HCT116 (cell line): ENCODE results near the gene ZCCHC2. TPM values are rescaled to one million over a fixed set of nuclear protein-coding genes. Genes with fewer than 3 reads are reported as not detected.

ENCODE experiments used
- ATAC-seq: fragments of 200-7000 bp; cut with Tn5 transposase; 2 replicates; pipeline ENCODE4 v1.9.1; 2020; ENCODE audit warnings: mild to moderate bottlenecking, moderate library complexity
- BruUV-seq: library from RNA; stranded (reverse); fragments of 400-500 nt; replicated peaks from 2 replicates; lab custom pipeline; 2021; lab: Mats Ljungman, UMichigan
- CTCF ChIA-PET: fragments of 300-600 bp; sonication (Branson Sonifier 250); formaldehyde crosslinking; loops from one replicate; lab custom pipeline; 2021; ENCODE audit warnings: antibody characterized with exemption; lab: Charles Lee
- POLR2A ChIA-PET: fragments of 300-600, 350-600 bp; sonication (Branson Sonifier 250); formaldehyde crosslinking; loops from one replicate; lab custom pipeline; 2021; ENCODE audit warnings: antibody characterized with exemption; lab: Charles Lee
- RAD21 ChIA-PET, 2 experiments: fragments of 300-600 bp; sonication (Branson Sonifier 250); formaldehyde crosslinking; loops; one replicate each; lab custom pipeline; 2023; ENCODE audit warnings: low total read pairs in 2 of 2; ENCODE audit not compliant: uncharacterized antibody in 2 of 2, unreplicated experiment in 2 of 2, low non-redundant PET in 1 of 2; lab: Charles Lee
- DNase-seq: peaks from one replicate; pipeline ENCODE4 v3.0.0-alpha.2; 2010; ENCODE audit warnings: low read depth, low spot score
- H2AFZ ChIP-seq: fragments of 200-600 bp; shearing (Covaris generic), sonication (generic); 2 replicates; pipeline ENCODE4 v1.6.1; 2017; ENCODE audit warnings: low read depth, mixed run types, mixed read lengths, antibody characterized with exemption, low read length; ENCODE audit not compliant: poor library complexity, severe bottlenecking
- H3K27ac ChIP-seq: 2 replicates; pipeline ENCODE4 v1.5.1; 2012; ENCODE audit warnings: low read depth, low read length
- H3K27me3 ChIP-seq: fragments of 200-600 bp; sonication (generic); 2 replicates; pipeline ENCODE4 v1.6.1; 2016; ENCODE audit warnings: mixed run types, low read length, mixed read lengths; ENCODE audit not compliant: insufficient read depth
- H3K36me3 ChIP-seq, 2 experiments: fragments of 200-500 bp in 1 of 2; fragments of 200-600 bp in 1 of 2; sonication (Bioruptor generic) in 1 of 2; sonication (generic) in 1 of 2; 2 replicates each; pipeline versions ENCODE4 v1.5.1 to v1.6.1; 2014 to 2016; ENCODE audit warnings: low read length in 2 of 2, inconsistent platforms in 1 of 2, mixed read lengths in 1 of 2, mixed run types in 1 of 2; ENCODE audit not compliant: insufficient read depth in 2 of 2, control insufficient read depth in 1 of 2
- H3K4me1 ChIP-seq, 2 experiments: fragments of 200-600 bp in 1 of 2; sonication (generic) in 1 of 2; 2 replicates each; pipeline versions ENCODE4 v1.5.1 to v1.6.1; 2012 to 2017; ENCODE audit warnings: low read length in 2 of 2, inconsistent platforms in 1 of 2, mild to moderate bottlenecking in 1 of 2, mixed read lengths in 1 of 2, mixed run types in 1 of 2, moderate library complexity in 1 of 2; ENCODE audit not compliant: insufficient read depth in 2 of 2, control insufficient read depth in 1 of 2
- H3K4me2 ChIP-seq: fragments of 200-600 bp; sonication (generic); 2 replicates; pipeline ENCODE4 v1.6.1; 2017; ENCODE audit warnings: mixed run types, low read length, mixed read lengths
- H3K4me3 ChIP-seq, 2 experiments: fragments of 200-600 bp in 1 of 2; sonication (generic) in 1 of 2; replicated peaks in 1 of 2; 2 replicates each; pipeline ENCODE4 v1.5.1; 2011 to 2016; ENCODE audit warnings: low read length in 2 of 2, control low read depth in 1 of 2, low read depth in 1 of 2, mild to moderate bottlenecking in 1 of 2, mixed read lengths in 1 of 2, mixed run types in 1 of 2
- H3K79me2 ChIP-seq: fragments of 200-600 bp; sonication (generic); 2 replicates; pipeline ENCODE4 v1.6.1; 2017; ENCODE audit warnings: mild to moderate bottlenecking, mixed run types, low read length, moderate library complexity, mixed read lengths; ENCODE audit not compliant: insufficient read depth
- H3K9ac ChIP-seq: fragments of 200-600 bp; sonication (generic); 2 replicates; pipeline ENCODE4 v1.6.1; 2016; ENCODE audit warnings: low read length, mixed read lengths
- H3K9me2 ChIP-seq: fragments of 200-600 bp; sonication (generic), shearing (Covaris generic); 2 replicates; pipeline ENCODE4 v1.6.1; 2017; ENCODE audit warnings: mixed run types, mild to moderate bottlenecking, moderate library complexity; ENCODE audit not compliant: insufficient read depth
- H3K9me3 ChIP-seq, 2 experiments: fragments of 200-500 bp in 1 of 2; fragments of 200-600 bp in 1 of 2; sonication (Bioruptor generic) in 1 of 2; sonication (generic) in 1 of 2; 2 replicates each; pipeline ENCODE4 v1.6.1; 2014 to 2017; ENCODE audit warnings: low read length in 2 of 2, mixed read lengths in 2 of 2, inconsistent platforms in 1 of 2, low read depth in 1 of 2, mild to moderate bottlenecking in 1 of 2, mixed run types in 1 of 2, moderate library complexity in 1 of 2; ENCODE audit not compliant: control insufficient read depth in 1 of 2, insufficient read depth in 1 of 2
- H4K20me1 ChIP-seq: fragments of 200-600 bp; sonication (generic), shearing (Covaris generic); 2 replicates; pipeline ENCODE4 v1.6.1; 2017; ENCODE audit warnings: mixed run types, mild to moderate bottlenecking, moderate library complexity; ENCODE audit not compliant: insufficient read depth
- CEBPB ChIP-seq: IDR thresholded peaks from 2 replicates; pipeline ENCODE4 v1.6.1; 2012; ENCODE audit warnings: low read depth
- CTCF ChIP-seq, 3 experiments: fragments of 200-600 bp in 1 of 3; sonication (generic) in 1 of 3; IDR thresholded peaks in 2 of 3; conservative IDR thresholded peaks in 1 of 3; 2 replicates each; pipeline ENCODE4 v1.5.1; 2012 to 2017; ENCODE audit warnings: low read depth in 2 of 3, low read length in 2 of 3, antibody characterized with exemption in 1 of 3, borderline replicate concordance in 1 of 3, control low read depth in 1 of 3, mild to moderate bottlenecking in 1 of 3, mixed read lengths in 1 of 3, mixed run types in 1 of 3, moderate library complexity in 1 of 3; ENCODE audit not compliant: insufficient read depth in 1 of 3
- EGR1 ChIP-seq: IDR thresholded peaks from 2 replicates; pipeline ENCODE4 v1.6.1; 2012; ENCODE audit warnings: low read depth
- EZH2 ChIP-seq: fragments of 200-600 bp; sonication (generic); IDR thresholded peaks from 2 replicates; pipeline ENCODE4 v1.6.1; 2017; ENCODE audit warnings: antibody characterized with exemption, mixed run types
- JUND ChIP-seq: IDR thresholded peaks from 2 replicates; pipeline ENCODE4 v1.6.1; 2012
- POLR2A ChIP-seq: IDR thresholded peaks from 2 replicates; pipeline ENCODE4 v1.7.0; 2011; ENCODE audit warnings: borderline replicate concordance; ENCODE audit not compliant: insufficient read depth, insufficient read length; ENCODE audit errors: extremely low read depth
- POLR2AphosphoS5 ChIP-seq: IDR thresholded peaks from 2 replicates; pipeline ENCODE4 v1.6.1; 2011; ENCODE audit warnings: mild to moderate bottlenecking, low read depth, low read length, moderate library complexity
- RAD21 ChIP-seq: IDR thresholded peaks from 2 replicates; pipeline ENCODE4 v1.6.1; 2012; ENCODE audit warnings: low read depth, mild to moderate bottlenecking
- SRF ChIP-seq: IDR thresholded peaks from 2 replicates; pipeline ENCODE4 v1.6.1; 2012; ENCODE audit warnings: low read depth
- TCF7L2 ChIP-seq: IDR thresholded peaks from 2 replicates; pipeline ENCODE4 v1.7.0; 2011; ENCODE audit warnings: borderline replicate concordance, inconsistent platforms; ENCODE audit not compliant: insufficient read depth, insufficient read length; ENCODE audit errors: extremely low read depth
- YY1 ChIP-seq: IDR thresholded peaks from 2 replicates; pipeline ENCODE4 v1.6.1; 2011; ENCODE audit warnings: low read length, low read depth, moderate library complexity, mild to moderate bottlenecking; ENCODE audit not compliant: insufficient replicate concordance; ENCODE audit errors: extremely low read depth
- ZFX ChIP-seq: fragments of 450-650 bp; IDR thresholded peaks from 2 replicates; pipeline ENCODE4 v1.6.1; 2017
- ZNF274 ChIP-seq: fragments of 200-500 bp; sonication (Bioruptor generic); IDR thresholded peaks from 2 replicates; pipeline ENCODE4 v1.6.1; 2014; ENCODE audit warnings: mild to moderate bottlenecking, low read depth, low read length, inconsistent platforms
- intact Hi-C: fragments of 100-400 bp; cut with micrococcal nuclease; formaldehyde crosslinking; loops from 2 replicates; pipeline ENCODE4 v1.10.0; 2022
- total RNA-seq: library from RNA; stranded (reverse); gene quantifications from one replicate; pipeline ENCODE4 v1.2.1, GENCODE V29; 2021; ENCODE audit not compliant: unreplicated experiment
- TF ChIP-seq, protein P1 (sequence below): IDR thresholded peaks from 2 replicates; pipeline ENCODE4 v1.6.1; 2012; ENCODE audit warnings: low read depth

Gene ZCCHC2
- total RNA-seq, 1 experiment from 2014 or later, result 17.7 TPM

- Histone ChIP-seq H3K4me3 (no peak overlapping the region), H3K9me2 (no peaks in the 10 kb centered on the region), H3K9me3 (no peaks in the 10 kb centered on the region), H3K79me2 (no peaks in the 10 kb centered on the region), H3K27me3 (no peaks in the 10 kb centered on the region), H3K9ac (no peak overlapping the region), H3K4me1 (peaks cover 5 to 16% of the 10 kb centered on the region in 2 experiments; a peak in 3 of 4 replicates), H4K20me1 (no peaks in the 10 kb centered on the region), H3K36me3 (peaks cover 4 to 17% of the 10 kb centered on the region in 2 experiments; a peak in 2 of 4 replicates), H2AFZ (no peak overlapping the region), H3K4me2 (no peak overlapping the region), H3K27ac (no peak overlapping the region)
- RAD21 ChIA-PET, result no interaction called here
- no peak for ATAC-seq
- POLR2A ChIA-PET, result no interaction called here
- no peak for DNase-seq
- intact Hi-C loops, result no loop called here
- CTCF ChIA-PET, result interaction anchor here (1.2 kb wide), 1 partner anchor 34 kb away, joined by 3 read pairs; no protein-coding TSS in a partner anchor
- no TSS peak for BruUV-seq
- TF ChIP-seq TCF7L2 (no peak), POLR2A (no peak), SRF (no peak)
Measured at GRCh38 chr18:62551972-62552513, 29.2 kb downstream of the ZCCHC2 start.

GRCh38 chr18:62554061-62554815 lies 31.4 kb downstream of the ZCCHC2 start:
- H3K36me3 ChIP-seq, result peaks cover 9 to 23% of the 10 kb centered on the region in 2 experiments
- H3K9me2 ChIP-seq, result no peaks in the 10 kb centered on the region
- peaks cover 5 to 16% of the 10 kb centered on the region in 2 experiments; a peak in 3 of 4 replicates for H3K4me1 ChIP-seq
- ChIA-PET CTCF (no interaction called here), POLR2A (no interaction called here), RAD21 (no interaction called here)
- H3K9me3 ChIP-seq, result no peaks in the 10 kb centered on the region
- no peak overlapping the region for H3K4me3 ChIP-seq
- peak overlapping the region; percentile 39; the same call in 1 of the 2 replicates for H3K4me2 ChIP-seq
- H3K27me3 ChIP-seq, result no peaks in the 10 kb centered on the region
- H3K79me2 ChIP-seq, result no peaks in the 10 kb centered on the region
- BruUV-seq, result no TSS peak
- H3K27ac ChIP-seq, result no peak overlapping the region
- DNase-seq (no peak), ATAC-seq (no peak)
- H3K9ac ChIP-seq, result no peak overlapping the region
- intact Hi-C loops, result no loop called here
- H2AFZ ChIP-seq, result no peak overlapping the region
- H4K20me1 ChIP-seq, result no peaks in the 10 kb centered on the region
- TF ChIP-seq, protein P1, sequence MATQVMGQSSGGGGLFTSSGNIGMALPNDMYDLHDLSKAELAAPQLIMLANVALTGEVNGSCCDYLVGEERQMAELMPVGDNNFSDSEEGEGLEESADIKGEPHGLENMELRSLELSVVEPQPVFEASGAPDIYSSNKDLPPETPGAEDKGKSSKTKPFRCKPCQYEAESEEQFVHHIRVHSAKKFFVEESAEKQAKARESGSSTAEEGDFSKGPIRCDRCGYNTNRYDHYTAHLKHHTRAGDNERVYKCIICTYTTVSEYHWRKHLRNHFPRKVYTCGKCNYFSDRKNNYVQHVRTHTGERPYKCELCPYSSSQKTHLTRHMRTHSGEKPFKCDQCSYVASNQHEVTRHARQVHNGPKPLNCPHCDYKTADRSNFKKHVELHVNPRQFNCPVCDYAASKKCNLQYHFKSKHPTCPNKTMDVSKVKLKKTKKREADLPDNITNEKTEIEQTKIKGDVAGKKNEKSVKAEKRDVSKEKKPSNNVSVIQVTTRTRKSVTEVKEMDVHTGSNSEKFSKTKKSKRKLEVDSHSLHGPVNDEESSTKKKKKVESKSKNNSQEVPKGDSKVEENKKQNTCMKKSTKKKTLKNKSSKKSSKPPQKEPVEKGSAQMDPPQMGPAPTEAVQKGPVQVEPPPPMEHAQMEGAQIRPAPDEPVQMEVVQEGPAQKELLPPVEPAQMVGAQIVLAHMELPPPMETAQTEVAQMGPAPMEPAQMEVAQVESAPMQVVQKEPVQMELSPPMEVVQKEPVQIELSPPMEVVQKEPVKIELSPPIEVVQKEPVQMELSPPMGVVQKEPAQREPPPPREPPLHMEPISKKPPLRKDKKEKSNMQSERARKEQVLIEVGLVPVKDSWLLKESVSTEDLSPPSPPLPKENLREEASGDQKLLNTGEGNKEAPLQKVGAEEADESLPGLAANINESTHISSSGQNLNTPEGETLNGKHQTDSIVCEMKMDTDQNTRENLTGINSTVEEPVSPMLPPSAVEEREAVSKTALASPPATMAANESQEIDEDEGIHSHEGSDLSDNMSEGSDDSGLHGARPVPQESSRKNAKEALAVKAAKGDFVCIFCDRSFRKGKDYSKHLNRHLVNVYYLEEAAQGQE, result no peak
- TF ChIP-seq EZH2 (no peak), CTCF (IDR thresholded peaks at IDR 0.05 in 2 of 3, conservative IDR thresholded peaks at IDR 0.05 in 1 of 3; ENCODE audit: borderline replicate concordance in 1 of 3, insufficient read depth in 1 of 3, low read depth in 2 of 3, low read length in 2 of 3) (no peak), RAD21 (no peak), POLR2AphosphoS5 (no peak), ZNF274 (no peak), ZFX (no peak), JUND (no peak), POLR2A (no peak), CEBPB (no peak), EGR1 (no peak), YY1 (no peak)
